Adipose tissue (tissue), 3 donors: ENCODE data around the gene SFXN2. TPM values are rescaled to one million over a fixed set of nuclear protein-coding genes. Genes with fewer than 3 reads are reported as not detected.
"Not testable (repeated sequence)": the region's sequence is repeated elsewhere in the genome, so short reads cannot be mapped to it uniquely, and the experiment has no call there.

ENCODE experiments used
- H3K27ac ChIP-seq: one replicate; pipeline ENCODE4 v1.5.1; 2013; ENCODE audit warnings: low read depth, low read length
- WGBS, 3 donors: extraction: QIAGEN DNeasy Blood & Tissue Kit; methylation state at CpG; one replicate each; pipeline ENCODE4 v1.1.7; 2013; 5-methylcytosine and 5-hydroxymethylcytosine counted together
- polyA plus RNA-seq, 3 donors: library from polyadenylated mRNA; stranded (reverse); fragments of 200-250 nt; gene quantifications; one replicate each; pipeline ENCODE4 v1.2.3, GENCODE V29; 2013
- donor health status: healthy with polysubstance abuse.
- donor health status: Bipolar disorder and iron deficiency.
- donor health status: healthy.

The SFXN2 gene
- 10 to 100 TPM in 2 of 3 donors, 1 to 10 TPM in 1; 3.0 to 11.5 (median 10.8) TPM for polyA plus RNA-seq

- WGBS, 3 donors = 3 to 6% (median 5%) methylated on average over 46 of the region's 46 CpGs
- no peak within 1 kb of the TSS for H3K27ac ChIP-seq
Observed at GRCh38 chr10:102714621-102715455, at the start of gene SFXN2. SFXN2 (plus strand) TSS chr10:102714636; CDS start chr10:102726637, 12,001 bp downstream.

- WGBS, 3 donors = 81 to 86% (median 85%) methylated on average over 9 of the region's 9 CpGs
- no peak overlapping the region for H3K27ac ChIP-seq
Observed at GRCh38 chr10:102665904-102666509, 48.4 kb upstream of the SFXN2 start.

GRCh38 chr10:102667411-102667810, 47.0 kb upstream of the SFXN2 start:
- H3K27ac ChIP-seq = not testable (repeated sequence)
- 76 to 95% (median 80%) methylated on average over 4 of the region's 4 CpGs for WGBS, 3 donors

GRCh38 chr10:102668326-102669107, 45.9 kb upstream of the SFXN2 start:
- no peak overlapping the region for H3K27ac ChIP-seq
- 77 to 89% (median 88%) methylated on average over 10 of the region's 10 CpGs for WGBS, 3 donors

- no peak overlapping the region for H3K27ac ChIP-seq
- 41 to 86% (median 78%) methylated on average over 7 of the region's 7 CpGs for WGBS, 3 donors
Observed at GRCh38 chr10:102669206-102670064, 45.0 kb upstream of the SFXN2 start.

GRCh38 chr10:102670065-102670670, 44.3 kb upstream of the SFXN2 start:
- no peak overlapping the region for H3K27ac ChIP-seq
- 88 to 93% (median 91%) methylated on average over 9 of the region's 9 CpGs for WGBS, 3 donors

GRCh38 chr10:102670871-102671434, 43.5 kb upstream of the SFXN2 start:
- no peak overlapping the region for H3K27ac ChIP-seq
- 43 to 79% (median 75%) methylated on average over 6 of the region's 6 CpGs for WGBS, 3 donors

GRCh38 chr10:102673236-102673818, 41.1 kb upstream of the SFXN2 start:
- WGBS, 3 donors = 68 to 83% (median 73%) methylated on average over 13 of the region's 13 CpGs
- no peak overlapping the region for H3K27ac ChIP-seq

- 3 to 32% (median 5%) methylated on average over 19 of the region's 19 CpGs for WGBS, 3 donors
- H3K27ac ChIP-seq = no peak overlapping the region
Observed at GRCh38 chr10:102673819-102674511, 40.5 kb upstream of the SFXN2 start.

GRCh38 chr10:102674566-102674965, 39.9 kb upstream of the SFXN2 start:
- WGBS, 3 donors = 42 to 66% (median 51%) methylated on average over 2 of the region's 2 CpGs

GRCh38 chr10:102675011-102675665, 39.3 kb upstream of the SFXN2 start:
- peak overlapping the region; percentile 2 for H3K27ac ChIP-seq
- 51 to 60% (median 56%) methylated on average over 8 of the region's 8 CpGs for WGBS, 3 donors

More at GRCh38 chr10:102674566-102674965, 39.9 kb upstream of the SFXN2 start:
- H3K27ac ChIP-seq = no peak overlapping the region

- whole genome bisulfite sequencing, 3 donors = 34 to 49% (median 42%) methylated on average over 16 of the region's 16 CpGs
- H3K27ac ChIP-seq = peak overlapping the region; percentile 2
Observed at GRCh38 chr10:102675666-102676533, 38.5 kb upstream of the SFXN2 start.

GRCh38 chr10:102676534-102677315, 37.7 kb upstream of the SFXN2 start:
- WGBS, 3 donors = 70 to 89% (median 75%) methylated on average over 9 of the region's 9 CpGs
- no peak overlapping the region for H3K27ac ChIP-seq

GRCh38 chr10:102677331-102678067, 36.9 kb upstream of the SFXN2 start:
- 68 to 84% (median 80%) methylated on average over 9 of the region's 9 CpGs for WGBS, 3 donors

More at GRCh38 chr10:102677331-102678067, 36.9 kb upstream of the SFXN2 start:
- no peak overlapping the region for H3K27ac ChIP-seq
